Gastroesophageal sphincter (tissue), 3 donors: ENCODE data around the gene AXIN2.

ENCODE experiments used
- CTCF ChIP-seq, 4 experiments: fragments of 200-600 bp in 2 of 4; fragments of 450-650 bp in 2 of 4; sonication (generic) in 1 of 4; IDR thresholded peaks; one replicate each; pipeline ENCODE4 v1.5.1; 2017 to 2019; ENCODE audit warnings: antibody characterized with exemption in 4 of 4, mild to moderate bottlenecking in 2 of 4, moderate library complexity in 2 of 4
- POLR2A ChIP-seq, 2 donors: fragments of 450-650 bp; IDR thresholded peaks; one replicate each; pipeline ENCODE4 v1.6.1; 2017; ENCODE audit warnings: antibody characterized with exemption in 2 of 2, mild to moderate bottlenecking in 2 of 2, moderate library complexity in 1 of 2

GRCh38 chr17:65589321-65589720 lies 27.9 kb upstream of the AXIN2 start:
- TF ChIP-seq CTCF (IDR thresholded peaks at IDR 0.05) (no peak), POLR2A (IDR thresholded peaks at IDR 0.05) (no peak)
